Thoracic aorta (tissue), 2 donors: ENCODE measurements around the gene ASTN1. TPM values are rescaled to one million over a fixed set of nuclear protein-coding genes. Genes with fewer than 3 reads are reported as not detected.

Experiments used
- ATAC-seq: fragments of 150-250 bp; one replicate; pipeline ENCODE4 v1.8.0; 2017; ENCODE audit warnings: low read depth; ENCODE audit not compliant: insufficient number of reproducible peaks, low FRiP score
- DNase-seq: peaks from one replicate; pipeline ENCODE4 v3.0.0-alpha.2; 2020; ENCODE audit warnings: low spot score
- H3K27ac ChIP-seq, 2 donors: fragments of 200-600 bp; sonication (generic); 1 replicate in 1 of 2; 2 replicates in 1 of 2; pipeline ENCODE4 v1.5.1; 2016; ENCODE audit warnings: mild to moderate bottlenecking in 2 of 2, moderate library complexity in 2 of 2
- H3K27me3 ChIP-seq: fragments of 200-600 bp; sonication (generic); replicated peaks from 2 replicates; pipeline ENCODE4 v1.6.0; 2016; ENCODE audit warnings: mild to moderate bottlenecking; ENCODE audit not compliant: insufficient read depth
- H3K36me3 ChIP-seq: fragments of 200-600 bp; sonication (generic); one replicate; pipeline ENCODE4 v1.5.1; 2016
- H3K4me1 ChIP-seq, 2 donors: fragments of 200-600 bp; sonication (generic); 1 replicate in 1 of 2; 2 replicates in 1 of 2; pipeline versions ENCODE4 v1.5.1 to v1.6.0; 2016; ENCODE audit warnings: low read depth in 2 of 2, mild to moderate bottlenecking in 1 of 2; ENCODE audit not compliant: control insufficient read depth in 1 of 2
- H3K4me3 ChIP-seq: fragments of 200-600 bp; sonication (generic); 2 replicates; pipeline ENCODE4 v1.5.1; 2016; ENCODE audit warnings: mild to moderate bottlenecking
- H3K9me3 ChIP-seq: fragments of 200-600 bp; sonication (generic); 2 replicates; pipeline ENCODE4 v1.5.1; 2016
- total RNA-seq, 2 donors: library from RNA; depleted of rRNA; stranded (reverse); fragments of >200 nt; gene quantifications; one replicate each; pipeline versions ENCODE4 v1.1.0 to v1.2.3, GENCODE V29; 2016
- TF ChIP-seq, protein P1 (sequence below): fragments of 200-600 bp; sonication (generic); IDR thresholded peaks from one replicate; pipeline ENCODE4 v1.5.1; 2019; ENCODE audit warnings: antibody characterized with exemption

Gene ASTN1
- total RNA-seq, 2 donors from 2014 or later: 0.41 to 0.42 TPM

DNA sequence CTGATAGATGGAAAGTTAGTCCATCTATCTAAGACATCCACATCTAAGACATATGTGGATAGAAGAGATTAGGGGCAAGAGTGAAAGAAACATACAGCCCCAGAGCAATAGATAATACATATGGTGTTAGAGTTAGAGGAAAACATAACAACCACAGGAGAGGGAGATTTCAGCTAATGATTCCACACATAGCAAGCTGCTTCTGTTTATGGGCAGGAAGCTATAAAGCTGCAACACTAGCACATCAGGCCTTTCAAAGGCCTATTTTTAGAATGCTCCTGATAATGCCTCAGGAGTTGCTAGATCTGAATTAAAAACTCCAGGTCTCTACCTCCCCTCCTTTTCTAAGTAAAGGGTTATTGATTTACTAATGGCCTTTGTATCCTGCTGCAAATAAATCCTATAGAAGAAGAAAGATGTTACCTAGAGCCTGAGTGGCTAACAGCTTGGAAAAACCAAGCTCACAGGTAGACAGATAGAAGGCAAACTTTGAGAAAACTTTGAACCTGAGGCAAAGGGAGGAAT is 42.4 kb upstream of the ASTN1 start:
- DNase-seq (no peak), ATAC-seq (no peak)
- Histone ChIP-seq H3K27me3 (no peaks in the 10 kb centered on the region), H3K4me3 (no peak overlapping the region), H3K36me3 (no peaks in the 10 kb centered on the region), H3K27ac (no peak overlapping the region), H3K4me1 (peaks cover 0 to 9% of the 10 kb centered on the region in 2 donors), H3K9me3 (no peaks in the 10 kb centered on the region)
- TF ChIP-seq, protein P1, sequence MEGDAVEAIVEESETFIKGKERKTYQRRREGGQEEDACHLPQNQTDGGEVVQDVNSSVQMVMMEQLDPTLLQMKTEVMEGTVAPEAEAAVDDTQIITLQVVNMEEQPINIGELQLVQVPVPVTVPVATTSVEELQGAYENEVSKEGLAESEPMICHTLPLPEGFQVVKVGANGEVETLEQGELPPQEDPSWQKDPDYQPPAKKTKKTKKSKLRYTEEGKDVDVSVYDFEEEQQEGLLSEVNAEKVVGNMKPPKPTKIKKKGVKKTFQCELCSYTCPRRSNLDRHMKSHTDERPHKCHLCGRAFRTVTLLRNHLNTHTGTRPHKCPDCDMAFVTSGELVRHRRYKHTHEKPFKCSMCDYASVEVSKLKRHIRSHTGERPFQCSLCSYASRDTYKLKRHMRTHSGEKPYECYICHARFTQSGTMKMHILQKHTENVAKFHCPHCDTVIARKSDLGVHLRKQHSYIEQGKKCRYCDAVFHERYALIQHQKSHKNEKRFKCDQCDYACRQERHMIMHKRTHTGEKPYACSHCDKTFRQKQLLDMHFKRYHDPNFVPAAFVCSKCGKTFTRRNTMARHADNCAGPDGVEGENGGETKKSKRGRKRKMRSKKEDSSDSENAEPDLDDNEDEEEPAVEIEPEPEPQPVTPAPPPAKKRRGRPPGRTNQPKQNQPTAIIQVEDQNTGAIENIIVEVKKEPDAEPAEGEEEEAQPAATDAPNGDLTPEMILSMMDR: no peak

DNA sequence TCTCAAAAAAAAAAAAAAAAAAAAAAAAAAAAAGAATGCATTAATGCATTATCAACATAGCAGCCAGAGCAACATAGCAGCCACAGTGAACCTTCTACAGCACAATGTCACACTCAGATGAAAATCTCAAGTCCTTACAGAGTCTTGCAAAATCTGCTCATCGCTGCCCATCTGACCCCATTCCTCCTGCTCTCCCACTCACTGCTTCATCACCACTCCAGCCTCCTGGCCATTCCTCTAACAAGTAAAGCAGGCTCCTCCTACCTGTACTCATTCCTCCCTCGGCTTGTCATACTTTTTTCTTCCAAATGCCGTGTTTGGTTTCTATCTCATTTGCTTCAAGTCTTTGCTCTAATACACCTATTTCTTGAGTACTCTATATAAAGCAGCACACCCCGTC is 35.8 kb upstream of the ASTN1 start:
- no peaks in the 10 kb centered on the region for H3K36me3 ChIP-seq
- H3K27me3 ChIP-seq: no peaks in the 10 kb centered on the region
- peaks cover 4 to 6% of the 10 kb centered on the region in 2 donors for H3K4me1 ChIP-seq
- no peak for ATAC-seq
- H3K27ac ChIP-seq: no peak overlapping the region
- H3K9me3 ChIP-seq: no peaks in the 10 kb centered on the region
- TF ChIP-seq, protein P1: no peak
- no peak overlapping the region for H3K4me3 ChIP-seq
- DNase-seq: no peak

DNA sequence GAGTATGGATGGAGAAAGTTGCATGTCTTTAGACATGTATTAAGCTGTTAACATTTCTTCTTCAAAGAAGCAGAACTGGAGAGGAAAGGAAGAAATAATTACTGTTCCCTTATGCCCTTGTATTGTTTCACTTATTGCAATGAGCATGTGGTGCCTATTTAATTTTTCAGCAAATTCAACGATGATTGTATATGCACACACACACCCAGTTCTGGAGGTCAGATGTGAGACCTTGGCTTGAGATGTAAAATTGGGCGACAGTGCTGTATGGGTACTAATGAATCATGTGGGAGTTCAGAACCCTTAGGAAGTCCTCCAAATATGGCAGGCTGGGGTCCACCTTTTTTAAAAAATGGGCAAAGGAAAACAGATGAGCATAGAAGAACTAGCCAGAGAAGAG is 33.7 kb upstream of the ASTN1 start:
- ATAC-seq: no peak
- Histone ChIP-seq H3K27me3 (no peaks in the 10 kb centered on the region), H3K4me1 (peaks cover 6 to 9% of the 10 kb centered on the region in 2 donors), H3K27ac (no peak overlapping the region), H3K36me3 (no peaks in the 10 kb centered on the region), H3K9me3 (no peaks in the 10 kb centered on the region), H3K4me3 (no peak overlapping the region)
- TF ChIP-seq, protein P1: no peak
- no peak for DNase-seq

DNA sequence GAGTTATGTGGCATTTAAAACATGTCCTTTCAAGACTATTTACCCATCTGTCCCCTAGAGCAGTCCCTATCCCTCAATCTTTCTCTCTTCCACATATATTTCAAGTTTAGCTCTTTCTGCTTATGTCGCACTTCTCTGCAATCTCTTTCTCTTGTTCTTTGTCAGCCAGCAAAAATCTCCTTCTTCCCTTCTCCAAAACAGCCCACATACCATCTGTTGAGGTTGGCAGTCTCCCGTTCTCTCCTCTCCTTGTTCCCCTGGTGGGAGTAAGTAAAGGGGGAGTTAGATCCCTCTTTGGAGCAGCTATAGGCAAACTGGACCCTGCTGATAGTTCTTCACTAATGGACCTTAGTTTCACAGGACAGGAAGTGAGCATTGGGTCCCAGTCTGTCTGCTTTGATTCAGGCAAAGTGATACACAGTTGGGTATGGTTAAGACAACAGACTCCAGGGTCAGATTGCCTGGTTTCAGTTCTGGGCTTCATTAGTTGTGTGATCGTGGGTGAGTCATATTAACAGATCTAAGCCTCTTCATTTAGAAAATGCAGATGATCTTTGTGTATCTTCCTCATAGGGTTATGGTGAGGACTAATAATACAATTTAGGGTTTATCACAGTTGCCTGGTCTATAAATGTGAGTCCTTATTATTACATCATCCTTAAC is 25.9 kb upstream of the ASTN1 start:
- peaks cover 4 to 5% of the 10 kb centered on the region in 2 donors for H3K4me1 ChIP-seq
- TF ChIP-seq, protein P1: no peak

DNA sequence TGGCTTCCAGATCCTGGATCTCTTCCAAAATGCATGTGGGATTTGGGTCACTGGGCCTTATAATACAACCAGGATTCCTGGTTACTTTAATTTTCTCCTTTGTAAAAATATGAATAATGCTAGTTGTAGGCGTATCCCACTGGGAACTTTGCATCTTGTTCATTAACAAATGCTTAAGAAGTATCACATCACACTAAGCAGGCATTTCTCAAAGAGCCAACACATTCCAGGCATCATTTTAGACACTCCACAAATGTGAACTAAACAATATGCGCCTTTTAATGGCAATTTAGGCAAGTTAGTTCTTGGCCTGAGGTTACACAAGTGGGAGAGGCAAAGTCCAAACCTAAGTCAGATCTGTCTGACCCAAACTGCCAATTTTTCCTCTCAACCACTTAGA is 22.1 kb upstream of the ASTN1 start:
- no peaks in the 10 kb centered on the region for H3K36me3 ChIP-seq
- peaks cover 0 to 2% of the 10 kb centered on the region in 2 donors for H3K4me1 ChIP-seq
- H3K27me3 ChIP-seq: no peaks in the 10 kb centered on the region
- H3K27ac ChIP-seq: no peak overlapping the region
- TF ChIP-seq, protein P1: no peak
- DNase-seq (no peak), ATAC-seq (no peak)
- H3K4me3 ChIP-seq: no peak overlapping the region
- no peaks in the 10 kb centered on the region for H3K9me3 ChIP-seq

More for the DNA sequence above, 25.9 kb upstream of the ASTN1 start:
- H3K27me3 ChIP-seq: no peaks in the 10 kb centered on the region
- DNase-seq (no peak), ATAC-seq (no peak)
- no peak overlapping the region for H3K27ac ChIP-seq
- no peaks in the 10 kb centered on the region for H3K9me3 ChIP-seq
- H3K4me3 ChIP-seq: no peak overlapping the region
- no peaks in the 10 kb centered on the region for H3K36me3 ChIP-seq
